NCI-H748 (cell line): ENCODE results near the gene SPTLC1.
"Not testable (repeated sequence)": the region's sequence is repeated elsewhere in the genome, so short reads cannot be mapped to it uniquely, and the experiment has no call there.

Experiments
- DNase-seq: peaks from one replicate; lab custom pipeline; 2025; ENCODE audit not compliant: unreplicated experiment; lab: John Stamatoyannopoulos, UW

Gene SPTLC1

DNA sequence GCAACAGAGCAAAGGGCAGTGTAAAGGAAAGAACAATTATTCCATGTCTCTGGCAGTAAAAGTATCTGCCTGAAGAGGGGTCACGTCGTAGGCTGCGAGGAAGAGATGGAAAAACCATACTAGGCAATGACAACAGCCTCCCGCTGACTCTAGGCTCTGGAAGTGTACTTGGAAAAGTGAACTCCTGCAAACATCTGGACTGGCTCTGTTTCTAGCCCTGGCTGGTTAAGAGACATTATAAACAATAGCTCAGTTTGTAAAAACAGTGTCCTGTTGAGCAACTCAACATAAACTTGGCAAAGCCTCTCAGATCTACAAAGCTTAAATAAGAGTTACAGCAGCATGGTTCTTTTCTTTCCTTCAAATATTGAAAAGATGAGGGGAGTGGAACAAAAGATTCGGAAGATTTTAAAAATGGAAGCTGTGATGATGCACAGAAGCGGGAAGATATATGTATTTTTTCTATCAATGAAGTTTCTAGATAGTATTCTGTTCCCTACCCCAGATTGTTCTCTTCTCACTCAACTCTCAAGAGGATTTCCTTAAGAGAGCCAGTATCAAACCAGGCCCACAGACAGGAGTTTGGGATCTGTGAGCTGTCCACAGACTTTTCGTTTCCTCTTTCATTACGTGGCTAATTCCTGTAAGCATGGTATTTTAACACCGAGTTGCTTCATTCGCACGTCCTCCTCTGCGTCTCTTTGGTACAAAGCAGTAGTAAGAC, 79.4 kb downstream of the SPTLC1 start:
- no peak for DNase-seq

DNA sequence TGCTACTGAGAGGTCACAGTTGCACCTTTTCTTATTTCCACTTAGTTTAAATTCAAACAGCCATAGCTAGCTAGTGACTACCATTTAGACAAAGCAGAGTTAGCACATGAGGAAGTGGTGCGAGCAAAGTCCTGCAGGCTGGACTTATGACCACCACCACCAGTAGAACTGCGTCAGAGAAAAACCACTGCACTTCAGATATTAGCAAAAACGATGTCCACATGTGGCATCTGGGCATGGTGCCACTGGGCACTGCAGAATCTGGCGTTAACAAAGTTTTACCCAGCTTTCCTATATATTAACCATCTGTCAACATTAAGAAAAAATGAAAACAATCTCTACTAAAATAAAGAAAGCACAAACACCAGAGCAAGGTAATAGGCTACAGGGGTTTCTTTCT, 80.1 kb downstream of the SPTLC1 start:
- DNase-seq, result no peak

DNA sequence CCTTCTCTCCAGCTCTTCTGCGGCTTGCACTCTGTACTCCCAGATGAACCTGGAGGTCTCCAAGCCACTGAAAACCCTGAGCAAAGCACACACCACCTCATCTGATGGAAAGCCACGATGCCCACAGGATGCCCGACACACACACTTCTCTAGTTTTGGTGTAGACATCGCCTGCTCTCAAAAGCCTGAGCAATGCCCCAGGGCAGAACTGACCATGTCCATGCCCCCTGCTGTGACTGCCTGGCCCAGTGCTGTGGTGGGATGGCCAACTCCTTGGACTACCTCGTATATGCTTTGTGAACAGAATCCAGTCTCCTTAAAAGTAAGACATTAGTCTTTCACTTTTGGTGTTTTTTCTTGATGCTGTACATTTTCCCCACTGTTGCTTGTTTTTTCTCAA, 81.2 kb downstream of the SPTLC1 start:
- no peak for DNase-seq

DNA sequence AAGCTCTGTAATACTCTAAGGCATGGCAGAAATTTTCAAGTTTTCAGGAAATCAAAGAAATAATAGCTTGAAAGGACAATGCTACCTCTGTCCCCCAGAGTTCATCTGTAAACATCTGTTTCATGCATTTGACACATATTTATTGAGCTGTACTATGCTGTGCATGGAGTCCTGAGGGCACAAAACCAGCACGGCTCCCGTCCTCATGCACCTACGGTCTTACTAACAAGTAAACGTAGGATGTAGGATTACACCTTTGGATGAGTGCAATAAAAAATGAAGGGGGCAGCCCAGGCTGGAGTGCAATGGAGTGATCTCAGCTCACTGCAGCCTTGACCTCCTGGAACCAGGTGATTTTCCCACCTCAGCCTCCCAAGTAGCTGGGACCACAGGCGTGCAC, 81.9 kb downstream of the SPTLC1 start:
- DNase-seq, result no peak

DNA sequence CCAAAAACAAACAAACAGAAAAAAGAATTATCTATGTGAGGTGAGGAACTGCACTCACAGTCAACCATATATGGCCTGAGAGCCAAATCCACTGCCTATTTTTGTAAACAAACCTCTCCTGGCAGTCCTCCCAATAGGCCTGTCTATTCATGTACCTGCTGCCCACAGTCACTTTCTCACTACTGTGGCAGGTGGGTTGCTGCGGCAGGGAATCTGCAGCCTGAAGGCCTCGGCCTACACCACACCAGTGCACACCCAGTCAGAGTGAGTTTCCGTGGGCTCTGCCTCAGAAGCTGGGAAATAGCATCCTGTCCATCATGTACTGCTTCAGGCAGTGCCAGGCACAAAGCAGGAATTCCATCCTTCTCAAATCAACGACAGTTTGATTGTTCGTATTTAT, 82.3 kb downstream of the SPTLC1 start:
- DNase-seq, result no peak

DNA sequence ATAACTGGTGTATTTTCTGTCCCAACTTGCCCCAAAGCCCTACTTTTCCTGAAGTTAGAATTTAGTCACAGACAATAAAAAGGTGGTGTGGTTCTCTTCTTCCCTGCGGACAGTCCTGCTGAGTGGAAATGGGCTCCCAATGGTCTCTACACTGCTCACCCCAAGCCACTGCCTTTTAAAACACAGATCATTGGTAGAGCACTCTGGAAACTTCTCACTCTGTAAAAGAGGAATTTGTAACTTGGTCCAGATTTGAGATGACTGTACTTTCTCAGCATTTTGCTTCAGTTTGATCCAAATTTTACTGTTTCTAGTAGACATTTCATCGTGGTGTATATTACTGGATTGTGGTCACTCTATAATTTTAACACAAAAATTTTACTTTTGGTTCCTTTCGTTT, 84.8 kb downstream of the SPTLC1 start:
- DNase-seq, result no peak

DNA sequence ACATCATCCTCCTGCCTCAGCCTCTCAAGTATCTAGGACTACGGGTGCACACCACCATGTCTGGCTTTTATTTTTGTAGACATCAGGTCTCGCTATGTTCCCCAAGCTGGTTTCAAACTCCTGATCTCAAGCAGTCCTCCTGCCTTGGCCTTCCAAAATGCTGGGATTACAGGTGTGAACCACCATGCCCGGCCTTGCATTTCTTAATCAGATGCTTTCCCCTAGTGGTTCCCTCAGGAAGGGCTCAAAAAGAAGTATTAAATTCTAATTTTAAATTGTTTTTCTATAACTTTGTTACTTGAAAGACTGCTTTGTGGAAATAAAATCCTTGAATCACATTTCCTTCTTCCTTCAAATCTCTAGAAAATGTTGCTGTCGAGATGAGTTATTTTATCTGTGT, 85.7 kb downstream of the SPTLC1 start:
- no peak for DNase-seq

DNA sequence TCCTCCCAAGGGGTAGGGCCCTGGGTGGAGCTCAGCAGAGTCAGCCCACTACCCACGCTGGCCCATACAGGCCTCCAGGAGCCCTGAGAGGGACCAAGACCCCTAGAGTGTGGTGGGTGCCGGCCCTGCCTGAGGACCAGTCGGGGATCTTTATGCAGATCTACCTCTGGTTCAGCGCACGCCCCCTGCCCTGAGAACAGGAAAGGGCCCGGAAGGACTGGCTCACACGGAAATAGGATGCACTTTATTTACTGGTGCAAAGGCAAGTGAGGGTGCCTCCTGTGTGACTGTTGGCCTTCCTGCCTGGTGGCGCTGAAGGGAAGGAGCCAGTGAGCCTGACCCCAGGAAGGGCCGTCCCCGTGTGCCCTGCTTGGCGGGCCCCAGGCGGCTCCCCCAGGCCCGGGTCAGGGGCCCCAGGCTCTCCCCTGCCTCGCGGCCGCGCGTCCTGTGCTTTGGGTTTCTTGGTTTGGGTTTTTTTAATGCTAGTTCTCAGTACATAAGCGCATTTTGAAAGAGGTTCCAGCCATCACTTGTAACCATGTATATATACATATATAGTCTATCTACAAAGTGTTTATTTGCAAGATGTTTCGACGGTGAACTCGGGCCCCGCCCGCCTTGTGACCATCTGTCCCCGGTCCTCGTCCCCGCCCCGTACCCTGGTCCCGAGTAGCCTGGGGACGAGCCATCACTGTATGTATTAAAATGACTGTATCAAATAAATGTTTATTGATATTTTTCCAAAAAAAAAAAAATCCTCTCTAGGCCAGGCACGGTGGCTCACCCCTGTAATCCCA, 88.8 kb downstream of the SPTLC1 start:
- no peak for DNase-seq

DNA sequence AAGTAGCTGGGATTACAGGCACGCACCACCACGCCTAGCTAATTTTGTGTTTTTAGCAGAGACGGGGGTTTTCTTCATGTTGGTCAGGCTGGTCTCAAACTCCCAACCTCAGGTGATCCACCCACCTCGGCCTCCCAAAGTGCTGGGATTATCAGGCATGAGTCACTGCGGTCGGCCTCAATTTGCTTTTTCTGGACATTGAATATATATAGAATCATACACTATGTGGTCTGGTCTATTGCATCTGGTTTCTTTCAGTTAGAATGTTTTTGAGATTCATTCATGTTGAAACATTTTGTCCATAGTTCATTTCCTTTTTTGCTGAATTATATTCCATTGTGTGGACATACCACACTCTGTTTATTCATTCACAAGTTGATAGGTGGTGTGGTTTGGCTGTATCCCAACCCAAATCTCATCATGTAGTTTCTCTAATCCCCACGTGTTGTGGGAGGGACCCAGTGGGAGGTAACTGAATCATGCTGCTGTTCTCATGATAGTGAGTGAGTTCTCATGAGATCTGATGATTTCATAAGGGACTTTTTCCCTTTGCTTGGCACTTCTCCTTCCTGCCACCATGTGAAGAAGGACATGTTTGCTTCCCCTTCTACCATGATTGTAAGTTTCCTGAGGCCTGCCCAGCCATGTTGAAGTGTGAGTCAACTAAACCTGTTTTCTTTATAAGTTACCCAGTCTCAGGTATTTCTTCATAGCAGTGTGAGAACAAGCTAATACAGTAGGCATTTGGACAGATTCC, 93.2 kb downstream of the SPTLC1 start:
- DNase-seq, result not testable (repeated sequence)

DNA sequence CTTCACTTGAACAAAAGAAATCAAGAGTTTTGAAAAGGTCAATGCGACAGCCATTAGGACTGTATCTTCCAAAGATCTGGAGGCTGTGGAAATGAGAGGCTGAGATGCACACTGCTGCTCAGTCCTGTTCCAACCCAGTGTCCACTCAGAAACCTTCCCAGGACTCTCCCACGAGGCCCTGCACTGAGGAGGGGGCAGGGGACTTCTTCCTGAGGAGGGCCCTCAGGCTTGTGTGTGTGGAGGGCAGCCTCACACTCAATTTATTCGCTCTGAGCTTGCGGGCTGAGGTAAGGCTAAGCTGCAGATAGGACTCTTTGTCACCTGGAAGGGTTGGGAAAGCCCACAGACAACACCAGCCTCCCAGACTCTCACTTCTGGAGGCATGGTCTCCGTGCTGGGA, 95.6 kb downstream of the SPTLC1 start:
- DNase-seq, result no peak

DNA sequence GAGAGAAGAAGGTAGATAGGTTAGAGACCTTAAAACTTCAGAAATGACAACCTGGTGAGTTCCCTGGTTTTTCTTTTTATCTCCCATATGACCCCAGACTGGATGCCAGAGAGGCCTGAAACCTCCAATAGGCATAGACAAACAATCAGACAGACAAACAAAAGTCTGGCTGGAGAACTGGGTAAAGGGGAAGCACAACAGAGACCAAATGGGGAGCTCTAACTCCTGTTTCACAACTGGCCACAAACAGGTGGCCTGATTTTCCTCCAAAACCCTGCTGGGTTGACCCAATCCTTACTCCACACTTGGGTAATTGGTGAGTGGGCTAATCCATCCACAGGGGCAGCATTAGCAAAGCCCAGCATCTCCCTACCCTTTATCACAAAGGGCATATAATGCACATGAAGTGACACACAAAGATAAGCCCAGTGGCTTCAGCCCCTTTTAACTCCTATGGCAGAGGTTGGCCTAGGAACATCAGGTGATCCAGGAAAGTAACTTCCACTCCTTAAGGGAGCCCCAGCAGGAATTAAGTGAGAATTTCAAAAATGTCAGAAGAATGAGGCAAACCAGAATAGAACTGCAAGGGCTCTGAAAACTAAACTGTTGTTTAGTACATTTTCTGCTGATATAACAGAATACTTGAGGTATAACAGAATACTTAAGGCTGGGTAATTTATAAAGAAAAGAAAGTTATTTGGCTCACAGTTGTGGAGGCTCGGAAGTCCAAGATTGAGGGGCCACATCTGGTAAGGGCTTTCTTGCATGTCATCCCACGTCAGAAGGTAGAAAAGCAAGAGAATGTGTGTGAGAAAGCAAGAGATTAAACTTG, 104.3 kb downstream of the SPTLC1 start:
- no peak for DNase-seq

DNA sequence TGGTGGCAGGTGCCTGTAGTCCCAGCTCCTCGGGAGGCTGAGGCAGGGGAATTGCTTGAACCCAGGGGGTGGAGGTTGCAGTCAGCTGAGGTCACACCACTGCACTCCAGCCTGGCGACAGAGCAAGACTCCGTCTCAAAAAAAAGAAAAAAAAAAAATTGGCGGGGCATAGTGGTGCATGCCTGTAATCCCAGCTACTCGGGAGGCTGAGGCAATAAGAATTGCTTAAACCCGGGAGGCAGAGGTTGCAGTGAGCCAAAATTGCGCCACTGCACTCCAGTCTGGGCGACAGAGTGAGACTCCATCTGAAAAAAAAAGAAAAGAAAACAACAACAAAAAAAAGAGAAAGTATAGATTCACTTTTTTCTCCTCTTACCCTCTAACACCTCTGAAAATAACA, 105.0 kb downstream of the SPTLC1 start:
- not testable (repeated sequence) for DNase-seq

DNA sequence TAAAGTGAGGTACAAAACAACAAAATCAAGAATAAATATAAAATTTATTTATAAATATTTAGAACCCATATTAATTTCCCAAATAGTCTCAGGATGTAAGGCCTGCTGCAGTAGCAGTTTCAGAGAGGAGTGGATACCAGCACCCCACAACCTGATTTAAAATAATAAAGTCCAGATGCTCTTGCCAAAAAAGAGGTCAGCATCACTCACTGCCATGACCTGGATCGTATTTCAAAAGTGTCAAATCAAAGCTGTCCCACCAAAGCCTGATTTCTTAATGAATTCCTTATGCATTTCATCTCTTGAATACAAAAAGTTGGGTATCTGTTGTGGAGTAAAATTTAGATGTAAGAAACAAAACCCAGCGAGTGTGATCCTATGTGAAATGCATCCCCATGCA, 107.2 kb downstream of the SPTLC1 start:
- no peak for DNase-seq

DNA sequence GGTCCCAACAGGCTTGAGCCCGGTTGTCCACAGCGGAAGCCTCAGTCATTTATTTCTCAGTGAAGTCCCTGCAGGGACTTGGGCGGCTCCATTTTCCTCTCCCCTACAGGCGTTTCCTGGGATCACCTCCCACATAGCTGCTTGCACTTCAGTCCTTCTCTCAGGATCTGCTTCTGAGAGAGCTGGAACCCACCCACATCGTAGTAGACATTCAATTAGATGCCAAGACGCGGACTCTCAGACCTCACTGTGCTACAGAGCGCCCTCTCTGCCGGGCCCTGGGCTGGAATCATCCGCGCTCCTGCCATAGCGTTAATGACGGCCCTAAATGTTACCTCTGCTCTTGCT, 111.2 kb downstream of the SPTLC1 start:
- DNase-seq, result no peak

DNA sequence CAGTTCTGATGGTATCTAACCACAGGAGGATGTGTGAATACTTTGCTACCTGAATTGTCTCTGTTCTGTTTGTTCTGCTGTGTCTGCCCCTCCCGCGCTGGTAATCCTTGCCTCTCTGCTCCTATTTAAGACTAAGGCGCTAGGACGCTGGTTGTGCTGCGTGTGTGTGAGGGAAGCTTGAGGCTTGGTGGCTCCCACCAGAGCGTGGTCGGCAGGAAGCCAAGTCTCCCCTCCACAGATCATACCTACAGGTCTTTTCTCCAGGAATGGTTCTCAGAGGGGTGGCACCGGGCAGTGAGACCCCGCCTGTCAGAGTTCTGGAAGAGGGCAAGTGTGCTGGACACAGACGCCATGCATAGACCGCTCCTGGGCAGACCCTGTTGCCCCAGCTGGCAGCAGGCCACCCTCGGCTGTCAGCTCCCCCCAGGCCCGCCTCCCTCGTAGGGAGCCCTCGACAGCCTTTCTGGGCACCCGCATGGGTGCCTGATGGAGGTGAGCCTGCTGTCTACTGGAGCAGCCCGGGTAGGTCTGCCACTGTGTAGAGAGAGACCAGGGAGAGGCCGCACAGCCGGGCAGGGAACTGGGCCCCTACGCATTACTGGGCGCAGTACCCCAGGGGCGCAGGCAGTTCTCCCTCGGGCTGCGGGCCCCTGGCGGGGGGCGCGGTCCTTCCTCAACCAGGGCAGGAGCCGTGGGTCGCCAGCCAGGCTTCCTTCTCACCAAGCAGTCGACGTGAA, 111.7 kb downstream of the SPTLC1 start:
- no peak for DNase-seq

DNA sequence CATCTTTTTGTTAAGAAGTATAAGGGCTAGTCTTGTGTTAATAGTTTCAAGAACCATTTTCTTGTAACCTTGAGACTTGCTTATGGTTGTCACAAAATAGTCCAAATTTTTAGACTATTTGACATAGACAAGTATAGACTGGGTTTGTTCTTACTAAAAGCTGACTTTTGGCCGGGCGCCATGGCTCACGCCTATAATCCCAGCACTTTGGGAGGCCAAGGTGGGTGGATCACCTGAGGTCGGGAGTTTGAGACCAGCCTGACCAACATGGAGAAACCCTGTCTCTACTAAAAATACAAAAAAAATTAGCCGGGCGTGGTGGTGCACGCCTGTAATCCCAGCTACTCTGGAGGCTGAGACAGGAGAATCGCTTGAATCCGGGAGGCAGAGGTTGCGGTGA, 113.3 kb downstream of the SPTLC1 start:
- not testable (repeated sequence) for DNase-seq

DNA sequence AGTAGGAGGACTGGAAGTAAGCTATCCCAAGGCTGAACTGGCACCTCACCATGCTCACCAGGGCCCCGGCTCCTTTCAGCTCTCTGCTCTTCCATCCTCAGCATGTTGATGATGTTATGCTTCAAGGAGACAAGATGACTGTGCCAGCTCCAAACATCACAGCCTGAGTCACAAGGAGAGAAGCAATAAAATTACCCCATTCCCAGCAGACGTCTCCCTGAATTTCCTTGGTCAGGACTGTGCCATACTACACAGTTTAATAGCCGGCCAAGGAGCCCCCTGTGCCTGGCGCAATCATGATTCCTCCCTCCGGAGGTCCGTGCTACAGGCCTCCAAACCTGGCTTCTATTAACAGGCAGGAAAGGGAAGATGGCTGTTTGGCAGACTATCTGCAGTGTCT, 114.0 kb downstream of the SPTLC1 start:
- no peak for DNase-seq

DNA sequence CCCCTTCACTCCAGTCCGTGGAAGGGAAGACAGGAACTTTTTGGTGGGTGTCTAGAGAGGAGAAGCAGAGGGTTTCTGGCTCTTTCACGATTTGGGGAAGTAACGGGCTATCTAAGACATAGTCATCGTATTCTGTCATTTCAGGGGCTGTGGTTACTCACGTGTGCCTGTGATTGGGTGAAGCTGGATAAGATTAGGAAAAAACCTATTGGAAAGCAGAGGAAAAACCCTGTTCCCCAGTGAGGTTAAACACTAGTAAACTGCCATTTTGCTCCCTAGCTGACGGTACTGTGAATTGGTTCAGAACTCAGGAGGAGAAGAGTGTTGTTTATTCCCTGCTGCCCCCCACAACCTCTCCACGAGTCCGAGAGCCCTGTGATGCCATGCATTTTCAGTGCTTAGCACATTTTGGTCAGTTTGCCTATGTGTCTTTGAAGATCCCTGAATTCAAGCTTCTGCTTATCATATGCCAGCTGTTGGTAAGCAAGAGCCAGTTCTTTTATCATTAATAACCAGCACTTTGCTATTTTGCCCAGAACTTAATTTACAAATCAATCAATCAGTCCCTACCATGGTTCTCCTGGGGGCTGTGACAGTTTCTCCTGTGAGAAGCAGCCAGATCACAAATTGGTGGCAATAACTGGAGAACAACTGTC, 120.1 kb downstream of the SPTLC1 start:
- no peak for DNase-seq

DNA sequence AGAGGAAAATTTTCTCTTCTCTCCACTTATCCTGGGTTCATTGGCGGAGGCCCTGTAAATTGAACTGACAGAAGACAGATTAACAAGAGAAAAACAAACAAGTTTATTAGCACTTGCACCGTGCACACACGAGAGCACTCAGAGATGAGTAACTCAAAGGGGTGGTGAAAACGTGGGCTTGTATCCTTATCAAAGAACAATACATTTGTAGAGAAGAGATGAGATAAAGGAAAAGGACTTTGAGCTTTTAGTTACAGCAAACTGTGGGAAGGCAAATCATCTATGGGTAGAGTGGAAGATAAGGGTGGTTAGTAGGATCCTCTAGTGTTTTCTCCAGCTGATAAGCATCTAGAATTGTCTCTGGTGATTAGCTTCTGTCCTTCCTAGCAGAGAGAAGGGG, 120.8 kb downstream of the SPTLC1 start:
- DNase-seq, result no peak

DNA sequence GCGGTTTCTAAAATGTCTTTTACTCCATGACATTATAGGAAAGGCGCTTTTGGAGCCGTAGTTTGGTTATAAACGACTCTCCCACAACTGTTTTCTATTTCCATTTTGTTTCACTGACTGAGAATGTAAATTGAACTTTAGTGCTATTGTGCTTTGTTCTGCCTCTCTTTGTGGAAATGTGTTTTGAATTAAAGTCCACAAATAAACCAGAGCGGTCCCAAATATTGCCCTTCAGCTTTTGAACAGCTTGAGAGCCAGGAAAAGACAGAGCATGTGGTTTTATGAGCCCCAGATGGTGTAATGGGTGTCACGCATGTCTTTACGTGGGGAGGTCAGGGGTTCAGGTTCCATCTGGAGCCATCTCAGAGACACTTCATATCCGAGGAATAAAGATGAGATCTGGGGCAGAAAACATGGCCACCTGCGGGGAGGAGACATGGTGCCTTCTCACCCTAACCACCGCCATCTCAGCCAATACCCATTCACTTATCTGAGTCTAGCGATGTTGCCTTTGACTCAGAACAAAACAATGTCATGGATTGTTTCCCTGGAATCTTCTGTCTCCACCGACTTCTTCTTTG, 122.7 kb downstream of the SPTLC1 start:
- no peak for DNase-seq
